GM18867 (cell line): ENCODE results near the gene TLCD3A.
"Not testable (repeated sequence)": the region's sequence is repeated elsewhere in the genome, so short reads cannot be mapped to it uniquely, and the experiment has no call there.

Experiments
- ATAC-seq: cut with Tn5 transposase; IDR thresholded peaks from one replicate; pipeline ENCODE4 v1.9.1; 2021; ENCODE audit warnings: mild to moderate bottlenecking, moderate library complexity; ENCODE audit not compliant: unreplicated experiment

The TLCD3A gene

GRCh38 chr17:746783-747629, 14.6 kb downstream of the TLCD3A start:
- no peak for ATAC-seq

- not testable (repeated sequence) for ATAC-seq
Measured at GRCh38 chr17:748604-749003, 16.2 kb downstream of the TLCD3A start.

DNA sequence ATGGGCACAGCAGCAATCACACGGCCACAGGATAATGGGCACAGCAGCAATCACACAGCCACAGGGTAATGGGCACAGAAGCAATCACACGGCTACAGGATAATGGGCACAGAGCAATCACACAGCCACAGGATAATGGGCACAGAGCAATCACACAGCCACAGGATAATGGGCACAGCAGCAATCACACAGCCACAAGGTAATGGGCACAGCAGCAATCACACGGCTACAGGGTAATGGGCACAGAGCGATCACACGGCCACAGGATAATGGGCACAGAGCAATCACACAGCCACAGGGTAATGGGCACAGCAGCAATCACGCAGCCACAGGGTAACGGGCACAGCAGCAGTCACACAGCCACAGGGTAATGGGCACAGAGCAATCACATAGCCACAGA, 17.0 kb downstream of the TLCD3A start:
- not testable (repeated sequence) for ATAC-seq

DNA sequence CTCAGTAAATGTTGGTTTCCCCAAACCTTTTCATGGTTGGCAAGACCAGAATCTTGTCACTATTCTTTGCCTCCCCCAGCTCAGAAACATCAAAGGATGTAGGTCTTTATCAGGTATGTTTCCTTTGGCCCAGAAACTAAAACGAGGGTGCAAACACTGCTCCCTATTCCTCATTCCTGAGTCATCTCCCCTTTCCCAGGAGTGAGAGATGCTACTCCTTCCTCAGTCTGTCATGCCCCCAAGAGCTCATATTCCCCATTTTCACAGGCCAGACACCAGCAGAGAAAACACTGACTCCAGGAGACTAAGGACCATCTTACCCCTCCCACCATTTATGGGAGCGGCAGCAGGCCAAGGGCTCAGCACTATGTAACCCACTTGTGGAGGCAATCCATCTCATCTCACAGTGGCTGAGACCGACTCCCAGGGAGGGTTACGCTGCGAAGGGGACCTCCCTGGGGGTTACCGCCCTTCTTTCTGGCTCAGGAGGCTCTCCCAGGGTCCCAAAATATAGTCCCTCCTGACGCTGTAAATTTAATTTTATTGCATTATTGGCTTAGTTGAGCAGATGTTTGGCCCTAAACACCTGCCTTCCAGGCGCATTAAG, 18.1 kb downstream of the TLCD3A start:
- no peak for ATAC-seq

GRCh38 chr17:751269-752001, 19.0 kb downstream of the TLCD3A start:
- peak; percentile 34 for ATAC-seq

GRCh38 chr17:752002-752619, 19.7 kb downstream of the TLCD3A start, which contains the start of gene GEMIN4:
TSS of gene GEMIN4 (minus strand) at chr17:752264. CDS start at chr17:752142, 122 bp downstream.
- ATAC-seq: peak; percentile 82

- ATAC-seq: no peak
Measured at GRCh38 chr17:752620-753219, 20.3 kb downstream of the TLCD3A start.

GRCh38 chr17:753418-753817, 21.0 kb downstream of the TLCD3A start:
- no peak for ATAC-seq

DNA sequence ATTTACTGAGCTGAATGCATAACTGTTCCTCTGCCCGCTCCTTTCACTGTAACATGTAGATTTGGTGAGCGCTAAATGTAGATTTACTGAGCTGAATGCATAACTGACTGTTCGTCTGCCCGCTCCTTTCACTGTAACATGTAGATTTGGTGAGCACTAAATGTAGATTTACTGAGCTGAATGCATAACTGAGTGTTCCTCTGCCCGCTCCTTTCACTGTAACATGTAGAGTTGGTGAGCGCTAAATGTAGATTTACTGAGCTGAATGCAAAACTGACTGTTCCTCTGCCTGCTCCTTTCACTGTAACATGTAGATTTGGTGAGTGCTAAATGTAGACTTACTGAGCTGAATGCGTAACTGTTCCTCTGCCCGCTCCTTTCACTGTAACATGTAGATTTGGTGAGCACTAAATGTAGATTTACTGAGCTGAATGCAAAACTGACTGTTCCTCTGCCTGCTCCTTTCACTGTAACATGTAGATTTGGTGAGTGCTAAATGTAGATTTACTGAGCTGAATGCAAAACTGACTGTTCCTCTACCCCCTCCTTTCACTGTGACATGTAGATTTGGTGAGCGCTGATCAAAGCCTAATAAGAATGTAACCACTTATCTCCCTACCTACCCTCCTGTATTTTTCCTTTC, 23.0 kb downstream of the TLCD3A start:
- ATAC-seq: not testable (repeated sequence)

DNA sequence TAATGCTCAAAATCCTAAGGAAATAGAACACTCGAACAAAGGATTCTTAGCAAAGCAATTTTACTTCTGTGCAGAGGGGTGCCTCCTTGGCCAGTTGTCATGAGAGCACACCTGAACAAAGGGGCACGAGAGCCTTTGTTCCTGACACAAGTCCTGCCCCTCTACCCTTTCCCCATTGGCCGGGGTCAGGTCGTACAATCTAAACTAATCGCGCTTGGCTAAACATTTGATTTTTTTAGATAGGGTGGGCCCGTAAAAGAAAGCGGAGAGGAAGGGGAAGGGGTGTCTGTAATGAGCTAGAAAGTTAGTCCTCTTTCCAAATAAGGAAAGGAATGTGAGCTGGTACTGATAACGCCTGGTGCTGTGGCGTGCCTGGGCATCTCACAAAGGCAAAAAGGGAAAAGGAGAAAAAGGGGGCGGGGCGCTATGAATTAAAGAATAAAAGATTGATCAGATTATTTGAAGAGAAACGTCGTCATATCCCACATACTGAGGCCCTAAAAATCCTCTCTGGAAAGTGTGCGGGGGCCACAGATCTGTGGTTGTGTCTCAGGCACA, 23.7 kb downstream of the TLCD3A start:
- ATAC-seq: not testable (repeated sequence)

DNA sequence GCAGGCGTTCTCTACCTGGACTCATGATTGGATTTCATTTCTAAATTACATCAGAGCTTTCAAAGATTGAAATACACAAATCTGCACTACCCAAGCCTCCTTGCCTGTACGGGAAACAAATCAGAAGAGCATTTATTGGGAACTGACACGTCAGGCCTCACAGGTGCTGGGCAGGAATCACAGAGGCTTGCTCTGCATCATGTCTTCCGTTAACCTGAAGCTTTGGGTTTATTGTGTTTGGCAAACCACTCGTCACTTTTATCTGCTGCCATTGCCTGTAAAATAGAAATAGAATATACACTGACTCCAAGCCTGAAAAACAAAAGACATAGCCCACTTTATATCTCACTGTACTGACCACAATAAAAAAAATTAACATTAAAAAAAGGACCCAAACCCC, 27.6 kb downstream of the TLCD3A start:
- ATAC-seq: no peak

- ATAC-seq: no peak
Measured at GRCh38 chr17:760371-760770, 28.0 kb downstream of the TLCD3A start.

- ATAC-seq: no peak
Measured at GRCh38 chr17:767076-767475, 34.7 kb downstream of the TLCD3A start.

DNA sequence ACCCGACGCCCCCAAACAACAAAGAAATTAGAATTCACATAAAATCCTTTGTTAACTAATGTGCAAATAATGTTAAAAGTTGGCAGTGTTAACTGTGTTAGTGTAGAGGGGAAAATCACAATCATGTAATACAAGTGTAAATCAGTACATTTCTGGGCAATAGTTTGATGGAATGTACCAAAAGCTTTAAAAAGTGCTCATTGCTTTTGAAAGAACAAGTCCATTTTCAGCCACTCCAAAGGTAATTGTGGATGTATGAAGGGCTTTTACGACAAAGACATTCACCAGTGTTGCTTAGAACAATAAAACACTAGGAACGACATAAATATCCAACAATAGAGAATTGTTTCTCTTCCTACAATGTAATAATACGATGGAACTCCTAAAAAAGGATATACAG, 40.6 kb downstream of the TLCD3A start:
- ATAC-seq: no peak

GRCh38 chr17:773467-774312, 41.3 kb downstream of the TLCD3A start:
- no peak for ATAC-seq

- ATAC-seq: no peak
Measured at GRCh38 chr17:774313-774584, 41.9 kb downstream of the TLCD3A start.

- no peak for ATAC-seq
Measured at GRCh38 chr17:778096-778495, 45.7 kb downstream of the TLCD3A start.

DNA sequence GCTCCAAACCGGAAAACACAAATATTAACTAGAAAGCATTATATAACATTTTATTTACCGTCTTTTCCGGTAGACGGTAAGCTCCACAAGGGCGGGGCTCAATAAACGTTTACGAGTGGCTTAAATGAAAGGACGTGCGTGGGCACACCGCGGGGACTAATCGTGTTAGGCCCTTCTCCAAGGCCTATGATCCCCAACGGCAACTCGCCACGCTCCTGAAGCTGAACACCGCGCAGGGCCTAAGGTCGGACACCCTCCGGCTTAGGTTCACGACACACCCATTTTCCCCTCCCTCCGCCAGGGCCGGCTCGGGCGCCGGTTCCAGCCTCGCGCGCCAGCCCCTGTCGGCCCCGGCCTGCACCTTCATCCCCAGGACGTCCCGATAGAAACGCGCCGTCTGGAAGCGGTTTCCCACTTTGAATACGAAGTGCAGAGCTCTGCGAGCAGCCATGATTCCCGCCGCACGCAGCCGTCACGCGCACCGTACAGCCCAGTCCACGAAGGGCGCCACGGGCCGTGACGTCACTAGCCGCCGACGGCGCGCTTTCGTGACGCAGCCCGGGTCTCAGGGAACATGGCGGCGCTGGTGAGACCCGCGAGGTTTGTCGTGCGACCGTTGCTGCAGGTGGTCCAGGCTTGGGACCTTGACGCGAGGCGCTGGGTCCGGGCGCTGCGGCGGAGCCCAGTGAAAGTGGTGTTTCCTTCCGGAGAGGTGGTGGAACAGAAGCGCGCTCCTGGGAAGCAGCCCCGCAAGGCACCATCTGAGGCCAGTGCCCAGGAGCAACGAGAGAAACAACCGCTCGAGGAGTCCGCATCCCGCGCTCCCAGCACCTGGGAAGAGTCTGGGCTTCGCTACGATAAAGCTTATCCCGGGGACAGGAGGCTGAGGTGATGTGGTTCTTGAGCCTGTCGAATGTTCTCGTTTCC, 49.7 kb downstream of the TLCD3A start, which contains the start of the genes GLOD4 and MRM3:
TSS of gene GLOD4 (minus strand) at position 476 of the 927 bp plus-strand sequence. CDS start at position 451, 25 bp downstream.
TSS of gene MRM3 (plus strand) at position 549 of the 927 bp plus-strand sequence. CDS start at position 575, 26 bp downstream.
- ATAC-seq: peak; percentile 85
